Fibroblast of gingiva (primary cell): ENCODE measurements around the gene TACO1.

ENCODE experiments used
- DNase-seq: peaks from one replicate; pipeline ENCODE4 v3.0.0-alpha.2; 2011; ENCODE audit warnings: low read depth

Gene TACO1

GRCh38 chr17:63640038-63640437, 39.3 kb downstream of the TACO1 start:
- DNase-seq = no peak

GRCh38 chr17:63641692-63642448, 41.2 kb downstream of the TACO1 start:
- DNase-seq = no peak

GRCh38 chr17:63644846-63645245, 44.2 kb downstream of the TACO1 start:
- DNase-seq = no peak

GRCh38 chr17:63645775-63646487, 45.2 kb downstream of the TACO1 start:
- no peak for DNase-seq

GRCh38 chr17:63646488-63646806, 45.8 kb downstream of the TACO1 start:
- no peak for DNase-seq

GRCh38 chr17:63647065-63647725, 46.5 kb downstream of the TACO1 start:
- no peak for DNase-seq

- no peak for DNase-seq
These were observed 47.2 kb downstream of the TACO1 start for GRCh38 chr17:63647936-63648335.

GRCh38 chr17:63649813-63650212, 49.1 kb downstream of the TACO1 start:
- DNase-seq = no peak

GRCh38 chr17:63652106-63652505, 51.4 kb downstream of the TACO1 start:
- DNase-seq = no peak

GRCh38 chr17:63653050-63653449, 52.4 kb downstream of the TACO1 start:
- no peak for DNase-seq

GRCh38 chr17:63657786-63658185, 57.1 kb downstream of the TACO1 start:
- no peak for DNase-seq
